Subcutaneous adipose tissue (tissue), 4 donors: Measurements from ENCODE around the gene CBR4. TPM values are rescaled to one million over a fixed set of nuclear protein-coding genes. Genes with fewer than 3 reads are reported as not detected.

Source experiments
- CTCF ChIP-seq: fragments of 450-650 bp; IDR thresholded peaks from one replicate; pipeline ENCODE4 v1.5.1; 2016; ENCODE audit warnings: low read depth, mild to moderate bottlenecking, control low read depth, antibody characterized with exemption, moderate library complexity
- total RNA-seq, 4 donors: library from RNA; depleted of rRNA; stranded (reverse); fragments of >200 nt; gene quantifications; one replicate each; pipeline ENCODE4 v1.1.0, GENCODE V29; 2016

The CBR4 gene
- total RNA-seq, 4 donors from 2014 or later = 21.4 to 28.6 (median 22.2) TPM

GRCh38 chr4:169042608-169043007 is 32.6 kb upstream of the CBR4 start:
- no peak for TF ChIP-seq CTCF

DNA sequence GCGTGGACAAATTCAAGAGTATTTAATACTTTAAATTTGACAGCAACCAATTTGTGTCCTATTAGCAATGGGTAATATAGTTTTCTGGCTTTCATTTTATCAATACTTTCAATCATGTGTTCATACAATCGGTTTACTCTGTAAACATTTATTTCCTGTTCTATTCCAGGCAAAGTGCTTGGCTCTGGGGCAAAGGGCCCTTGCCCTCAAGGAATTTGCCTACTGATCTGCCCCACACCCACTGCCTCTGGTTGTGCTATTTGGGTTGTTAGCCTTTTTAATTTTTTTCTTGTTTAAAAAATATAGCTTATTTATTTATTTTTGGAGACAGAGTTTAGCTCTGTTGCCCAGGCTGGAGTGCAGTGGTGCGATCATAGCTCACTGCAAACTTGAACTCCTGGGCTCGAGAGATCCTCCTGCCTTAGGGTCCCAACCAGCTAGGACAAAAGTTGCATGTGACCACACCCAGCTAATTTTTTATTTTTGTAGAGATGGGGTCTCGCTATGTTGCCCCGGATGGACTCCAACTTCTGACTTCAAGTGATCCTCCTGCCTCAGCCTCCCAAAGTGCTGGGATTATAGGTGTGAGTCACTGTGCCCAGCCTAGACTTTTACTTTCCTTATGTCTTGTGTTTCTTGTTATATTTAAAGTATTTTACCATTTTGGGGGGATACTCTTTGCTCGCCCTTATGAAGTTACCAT is 30.7 kb upstream of the CBR4 start:
- no peak for TF ChIP-seq CTCF

GRCh38 chr4:169039251-169039954 is 29.3 kb upstream of the CBR4 start:
- TF ChIP-seq CTCF = no peak

GRCh38 chr4:169037506-169037905 is 27.5 kb upstream of the CBR4 start:
- TF ChIP-seq CTCF = no peak

- TF ChIP-seq CTCF = no peak
These were observed 23.6 kb upstream of the CBR4 start for GRCh38 chr4:169033660-169034059.

DNA sequence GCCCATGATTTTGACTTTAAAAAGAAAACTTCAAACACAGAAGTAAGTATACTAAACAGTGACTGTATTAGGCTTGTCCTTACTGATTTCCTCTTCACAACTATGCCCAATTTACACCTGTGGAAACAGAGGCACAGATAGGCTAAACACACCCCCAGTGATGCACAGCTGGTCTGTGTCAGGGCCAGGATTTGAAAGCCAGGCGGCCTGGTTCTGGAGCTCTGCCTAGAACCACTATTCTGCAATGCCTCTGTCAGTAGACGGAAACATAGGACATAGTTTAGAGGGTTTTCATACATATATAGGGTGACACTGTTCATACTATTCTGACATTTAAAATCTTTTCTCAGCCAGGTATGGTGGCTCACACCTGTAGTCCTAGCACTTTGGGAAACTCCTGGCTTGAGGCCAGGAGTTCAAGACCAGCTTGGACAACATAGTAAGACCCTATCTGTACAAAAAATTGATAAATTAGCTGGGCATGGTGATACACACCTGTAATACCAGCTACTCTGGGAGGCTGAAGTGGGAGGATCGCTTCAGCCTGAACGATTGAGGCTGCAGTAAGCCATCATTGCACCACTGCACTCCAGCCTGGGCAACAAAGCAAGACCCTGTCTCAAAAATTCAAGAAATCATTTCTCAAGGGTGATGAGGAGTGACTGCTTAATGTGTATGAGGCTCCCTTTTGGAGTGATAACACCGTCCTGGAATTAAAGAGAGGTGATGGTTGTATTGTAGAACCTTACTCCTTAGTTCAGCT is 23.0 kb upstream of the CBR4 start:
- TF ChIP-seq CTCF = no peak

GRCh38 chr4:169032194-169032593 is 22.1 kb upstream of the CBR4 start:
- no peak for TF ChIP-seq CTCF
